Neural cell (in vitro differentiated cells): ENCODE measurements around the gene PTPN18. TPM values are rescaled to one million over a fixed set of nuclear protein-coding genes. Genes with fewer than 3 reads are reported as not detected.

Experiments
- H2AFZ ChIP-seq: fragments of 200-600, 300-800 bp; sonication (generic), shearing (Covaris generic); 2 replicates; pipeline ENCODE4 v1.6.0; 2014; ENCODE audit warnings: low read depth, mild to moderate bottlenecking, antibody characterized with exemption, low read length, moderate library complexity
- H3F3A ChIP-seq: fragments of 200-600 bp; shearing (Covaris generic); 2 replicates; pipeline ENCODE4 v1.6.1; 2016; ENCODE audit warnings: mild to moderate bottlenecking, moderate library complexity, mixed read lengths, antibody characterized with exemption, low read length; ENCODE audit not compliant: insufficient read depth, poor library complexity, severe bottlenecking
- H3K27ac ChIP-seq: fragments of 200-600, 300-800 bp; sonication (generic), shearing (Covaris generic); 2 replicates; pipeline ENCODE4 v1.5.1; 2014; ENCODE audit warnings: mild to moderate bottlenecking, low read length, moderate library complexity
- H3K27me3 ChIP-seq: fragments of 300-800, 200-600 bp; sonication (generic), shearing (Covaris generic); 2 replicates; pipeline ENCODE4 v1.6.0; 2014; ENCODE audit warnings: mild to moderate bottlenecking, low read depth, low read length, moderate library complexity; ENCODE audit not compliant: insufficient read depth
- H3K36me3 ChIP-seq: fragments of 300-800, 200-600 bp; sonication (generic), shearing (Covaris generic); 2 replicates; pipeline ENCODE4 v1.5.1; 2014; ENCODE audit warnings: mild to moderate bottlenecking, antibody characterized with exemption, low read length, moderate library complexity; ENCODE audit not compliant: insufficient read depth
- H3K4me2 ChIP-seq: fragments of 300-800, 200-600 bp; sonication (generic), shearing (Covaris generic); 2 replicates; pipeline ENCODE4 v1.6.0; 2014; ENCODE audit warnings: mild to moderate bottlenecking, low read length
- H3K4me3 ChIP-seq: fragments of 300-800, 200-600 bp; sonication (generic), shearing (Covaris generic); 2 replicates; pipeline ENCODE4 v1.5.1; 2014; ENCODE audit warnings: mild to moderate bottlenecking, low read length, moderate library complexity
- H3K79me2 ChIP-seq: fragments of 200-600 bp; shearing (Covaris generic); replicated peaks from 2 replicates; pipeline ENCODE4 v1.6.0; 2014; ENCODE audit warnings: mild to moderate bottlenecking, low read length, moderate library complexity; ENCODE audit not compliant: insufficient read depth
- H3K9ac ChIP-seq: fragments of 300-800, 200-600 bp; sonication (generic), shearing (Covaris generic); 2 replicates; pipeline ENCODE4 v1.6.1; 2016; ENCODE audit warnings: mild to moderate bottlenecking, low read length, mixed read lengths
- H3K9me2 ChIP-seq: fragments of 200-600 bp; shearing (Covaris generic); 2 replicates; pipeline ENCODE4 v1.6.1; 2016; ENCODE audit warnings: mild to moderate bottlenecking, low read length, mixed read lengths; ENCODE audit not compliant: insufficient read depth
- H3K9me3 ChIP-seq: fragments of 200-600, 300-800 bp; sonication (generic), shearing (Covaris generic); 2 replicates; pipeline ENCODE4 v1.6.1; 2016; ENCODE audit warnings: mild to moderate bottlenecking, mixed run types, low read length, moderate library complexity, mixed read lengths
- H4K20me1 ChIP-seq: fragments of 200-600 bp; shearing (Covaris generic); 2 replicates; pipeline ENCODE4 v1.6.1; 2016; ENCODE audit warnings: mild to moderate bottlenecking, mixed run types; ENCODE audit not compliant: insufficient read depth
- CTCF ChIP-seq: fragments of 450-650 bp; IDR thresholded peaks from 2 replicates; pipeline ENCODE4 v1.5.1; 2014; ENCODE audit warnings: antibody characterized with exemption, mild to moderate bottlenecking, moderate library complexity; ENCODE audit not compliant: poor library complexity, severe bottlenecking
- EP300 ChIP-seq: fragments of 450-650 bp; conservative IDR thresholded peaks from 2 replicates; pipeline ENCODE4 v1.6.1; 2014; ENCODE audit warnings: antibody characterized with exemption, mild to moderate bottlenecking, moderate library complexity; ENCODE audit not compliant: poor library complexity, severe bottlenecking
- EZH2 ChIP-seq: fragments of 200-600, 300-800 bp; shearing (Covaris generic), sonication (generic); IDR thresholded peaks from 2 replicates; pipeline ENCODE4 v1.6.1; 2014; ENCODE audit warnings: antibody characterized with exemption, low read length, borderline replicate concordance, mild to moderate bottlenecking; ENCODE audit not compliant: insufficient read depth, poor library complexity, severe bottlenecking
- MXI1 ChIP-seq: fragments of 450-650 bp; conservative IDR thresholded peaks from 2 replicates; pipeline ENCODE4 v1.6.1; 2014; ENCODE audit warnings: antibody characterized with exemption, mild to moderate bottlenecking; ENCODE audit not compliant: poor library complexity, severe bottlenecking
- POLR2AphosphoS5 ChIP-seq: IDR thresholded peaks from 2 replicates; pipeline ENCODE4 v1.6.1; 2012
- RAD21 ChIP-seq: fragments of 450-650 bp; conservative IDR thresholded peaks from 2 replicates; pipeline ENCODE4 v1.6.1; 2014; ENCODE audit warnings: antibody characterized with exemption, mild to moderate bottlenecking, moderate library complexity
- SMC3 ChIP-seq: fragments of 450-650 bp; conservative IDR thresholded peaks from 2 replicates; pipeline ENCODE4 v1.6.1; 2014; ENCODE audit warnings: antibody characterized with exemption, mild to moderate bottlenecking, moderate library complexity; ENCODE audit not compliant: poor library complexity
- TAF1 ChIP-seq: IDR thresholded peaks from 2 replicates; pipeline ENCODE4 v1.6.1; 2012; ENCODE audit warnings: low read depth
- polyA plus RNA-seq: library from polyadenylated mRNA; depleted of rRNA; stranded (reverse); fragments of >200 nt; gene quantifications from 2 replicates; pipeline ENCODE4 v1.2.3, GENCODE V29; 2014
- TF ChIP-seq, protein P1 (sequence below): IDR thresholded peaks from 2 replicates; pipeline ENCODE4 v1.6.1; 2012; ENCODE audit warnings: borderline replicate concordance

Gene PTPN18
- polyA plus RNA-seq, 1 donor from 2014 or later, result 13.3 TPM

DNA sequence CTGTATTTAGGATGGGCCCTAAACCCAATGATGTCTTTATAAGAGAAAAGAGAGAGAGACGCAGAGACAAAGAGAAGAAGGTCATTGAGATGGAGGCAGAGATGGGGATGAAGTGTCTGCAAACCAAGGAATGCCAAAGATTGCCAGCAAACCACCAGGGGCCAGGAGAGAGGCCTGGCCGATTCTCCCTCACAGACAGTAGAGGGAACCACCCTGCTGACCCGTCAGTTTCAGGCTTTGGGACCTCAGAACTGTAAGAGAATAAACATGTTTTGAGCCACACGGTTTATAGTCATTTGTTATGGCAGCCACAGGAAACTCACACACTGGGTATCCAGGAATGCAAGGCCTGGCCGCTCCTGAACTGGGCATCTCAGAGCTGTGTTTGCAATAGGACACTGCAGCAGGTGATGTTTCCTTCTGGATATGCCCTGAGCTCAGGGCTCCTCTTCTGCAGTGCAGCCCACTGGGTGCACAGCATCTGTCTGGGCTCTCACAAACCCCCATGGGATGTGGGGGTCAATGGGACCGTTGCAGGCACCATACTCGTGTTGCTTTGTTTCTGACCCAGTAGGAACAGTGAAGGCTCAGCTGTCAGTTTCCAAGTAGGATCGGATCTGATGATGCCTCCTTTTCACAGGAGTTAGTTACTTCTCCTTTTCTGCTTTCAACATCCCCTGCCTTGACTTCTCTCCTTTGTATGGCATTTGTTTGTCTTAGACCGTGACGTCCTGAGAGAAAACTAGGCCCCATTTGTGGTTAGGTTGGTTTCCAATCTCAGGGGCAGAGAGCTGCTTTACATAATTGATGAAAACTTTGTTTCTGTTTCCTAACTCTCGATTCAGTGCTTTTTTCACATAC is 20.8 kb downstream of the PTPN18 start:
- H3K9me3 ChIP-seq, result no peaks in the 10 kb centered on the region
- H3K9ac ChIP-seq, result no peak overlapping the region
- no peaks in the 10 kb centered on the region for H3K9me2 ChIP-seq
- H3K79me2 ChIP-seq, result no peaks in the 10 kb centered on the region
- H3K4me2 ChIP-seq, result no peak overlapping the region
- H3K27ac ChIP-seq, result no peak overlapping the region
- H3K4me3 ChIP-seq, result no peak overlapping the region
- H3K27me3 ChIP-seq, result no peaks in the 10 kb centered on the region
- TF ChIP-seq EP300 (no peak), TAF1 (no peak), CTCF (no peak), EZH2 (no peak), RAD21 (no peak), SMC3 (no peak), MXI1 (no peak), POLR2AphosphoS5 (no peak)
- TF ChIP-seq, protein P1, sequence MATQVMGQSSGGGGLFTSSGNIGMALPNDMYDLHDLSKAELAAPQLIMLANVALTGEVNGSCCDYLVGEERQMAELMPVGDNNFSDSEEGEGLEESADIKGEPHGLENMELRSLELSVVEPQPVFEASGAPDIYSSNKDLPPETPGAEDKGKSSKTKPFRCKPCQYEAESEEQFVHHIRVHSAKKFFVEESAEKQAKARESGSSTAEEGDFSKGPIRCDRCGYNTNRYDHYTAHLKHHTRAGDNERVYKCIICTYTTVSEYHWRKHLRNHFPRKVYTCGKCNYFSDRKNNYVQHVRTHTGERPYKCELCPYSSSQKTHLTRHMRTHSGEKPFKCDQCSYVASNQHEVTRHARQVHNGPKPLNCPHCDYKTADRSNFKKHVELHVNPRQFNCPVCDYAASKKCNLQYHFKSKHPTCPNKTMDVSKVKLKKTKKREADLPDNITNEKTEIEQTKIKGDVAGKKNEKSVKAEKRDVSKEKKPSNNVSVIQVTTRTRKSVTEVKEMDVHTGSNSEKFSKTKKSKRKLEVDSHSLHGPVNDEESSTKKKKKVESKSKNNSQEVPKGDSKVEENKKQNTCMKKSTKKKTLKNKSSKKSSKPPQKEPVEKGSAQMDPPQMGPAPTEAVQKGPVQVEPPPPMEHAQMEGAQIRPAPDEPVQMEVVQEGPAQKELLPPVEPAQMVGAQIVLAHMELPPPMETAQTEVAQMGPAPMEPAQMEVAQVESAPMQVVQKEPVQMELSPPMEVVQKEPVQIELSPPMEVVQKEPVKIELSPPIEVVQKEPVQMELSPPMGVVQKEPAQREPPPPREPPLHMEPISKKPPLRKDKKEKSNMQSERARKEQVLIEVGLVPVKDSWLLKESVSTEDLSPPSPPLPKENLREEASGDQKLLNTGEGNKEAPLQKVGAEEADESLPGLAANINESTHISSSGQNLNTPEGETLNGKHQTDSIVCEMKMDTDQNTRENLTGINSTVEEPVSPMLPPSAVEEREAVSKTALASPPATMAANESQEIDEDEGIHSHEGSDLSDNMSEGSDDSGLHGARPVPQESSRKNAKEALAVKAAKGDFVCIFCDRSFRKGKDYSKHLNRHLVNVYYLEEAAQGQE, result no peak
- no peaks in the 10 kb centered on the region for H3K36me3 ChIP-seq
- no peaks in the 10 kb centered on the region for H4K20me1 ChIP-seq
- H2AFZ ChIP-seq, result no peak overlapping the region
- no peaks in the 10 kb centered on the region for H3F3A ChIP-seq

DNA sequence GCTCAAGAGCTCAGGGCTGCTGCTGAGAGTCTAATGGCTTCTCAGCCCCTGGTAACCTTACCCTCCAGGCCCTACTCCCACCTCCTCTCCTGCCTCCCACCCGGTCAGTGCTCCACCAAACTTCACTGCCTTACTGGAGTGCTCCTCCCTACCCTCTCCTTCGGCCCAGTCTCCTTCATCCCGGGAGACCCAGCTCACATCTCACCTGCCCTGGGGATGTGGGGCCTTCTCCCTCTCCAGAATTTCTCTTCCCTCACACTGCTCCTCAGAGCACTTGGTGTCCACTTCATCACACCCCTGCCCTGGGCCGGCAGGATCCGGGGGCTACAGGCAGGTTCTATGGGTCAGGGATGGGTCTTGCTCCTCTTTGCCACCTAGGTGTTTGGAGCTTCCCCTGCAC is 21.6 kb downstream of the PTPN18 start:
- H3K4me3 ChIP-seq, result no peak overlapping the region
- no peaks in the 10 kb centered on the region for H3K27me3 ChIP-seq
- no peaks in the 10 kb centered on the region for H3K9me3 ChIP-seq
- TF ChIP-seq MXI1, result no peak
- TF ChIP-seq EP300, result no peak
- no peak for TF ChIP-seq CTCF
- no peak for TF ChIP-seq POLR2AphosphoS5
- TF ChIP-seq EZH2, result no peak
- TF ChIP-seq SMC3, result no peak
- no peak for TF ChIP-seq TAF1
- TF ChIP-seq RAD21, result no peak
- TF ChIP-seq, protein P1, result no peak
- no peaks in the 10 kb centered on the region for H4K20me1 ChIP-seq
- no peak overlapping the region for H3K9ac ChIP-seq
- no peaks in the 10 kb centered on the region for H3K36me3 ChIP-seq
- H3K4me2 ChIP-seq, result no peak overlapping the region
- H3K9me2 ChIP-seq, result no peaks in the 10 kb centered on the region
- H2AFZ ChIP-seq, result no peak overlapping the region
- H3F3A ChIP-seq, result no peaks in the 10 kb centered on the region
- no peak overlapping the region for H3K27ac ChIP-seq
- H3K79me2 ChIP-seq, result no peaks in the 10 kb centered on the region
